GM12892 (cell line): ENCODE results near the gene EYS.

Experiments
- POLR2A ChIP-seq: IDR thresholded peaks from 2 replicates; pipeline ENCODE4 v1.6.1; 2011; ENCODE audit warnings: low read depth, low read length, control low read depth
- POLR2AphosphoS5 ChIP-seq: IDR thresholded peaks from 2 replicates; pipeline ENCODE4 v1.6.1; 2011; ENCODE audit warnings: low read depth, low read length, control low read depth
- TAF1 ChIP-seq: IDR thresholded peaks from 2 replicates; pipeline ENCODE4 v1.6.1; 2011; ENCODE audit warnings: low read depth, mild to moderate bottlenecking, control low read depth, low read length, borderline replicate concordance

DNA sequence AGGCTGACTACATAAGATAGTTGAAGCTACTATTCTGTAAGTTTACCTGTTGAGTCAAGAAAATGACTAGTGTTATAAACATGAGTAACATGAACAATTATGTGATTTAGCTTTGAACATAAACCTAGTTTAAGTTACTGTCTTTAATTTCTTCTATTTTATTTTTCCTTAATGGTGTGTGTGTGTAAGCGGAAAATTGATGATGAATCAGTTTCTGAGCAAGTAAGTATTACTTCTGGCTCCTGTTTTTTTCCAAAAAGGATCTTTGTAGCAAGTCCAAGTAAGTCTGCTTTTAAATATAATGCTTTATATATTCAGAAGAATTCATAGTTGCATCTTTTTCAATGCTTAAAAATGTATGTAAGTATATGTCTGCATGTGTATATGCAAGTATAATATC, 786.8 kb downstream of the EYS start:
- TF ChIP-seq TAF1, result no peak
- TF ChIP-seq POLR2A, result no peak
- no peak for TF ChIP-seq POLR2AphosphoS5
